UCSD-AML1 (cell line): Measurements from ENCODE around the gene CANX.
A peak's percentile ranks its signal among the peaks of the same experiment; 100 is the strongest.
"Not testable (repeated sequence)": the region's sequence is repeated elsewhere in the genome, so short reads cannot be mapped to it uniquely, and the experiment has no call there.

Experiments used
- DNase-seq: peaks from one replicate; lab custom pipeline; 2025; ENCODE audit not compliant: unreplicated experiment; lab: John Stamatoyannopoulos, UW

The CANX gene

GRCh38 chr5:179697993-179698934 is 503 bp upstream of the CANX start:
- peak; percentile 99 for DNase-seq

DNA sequence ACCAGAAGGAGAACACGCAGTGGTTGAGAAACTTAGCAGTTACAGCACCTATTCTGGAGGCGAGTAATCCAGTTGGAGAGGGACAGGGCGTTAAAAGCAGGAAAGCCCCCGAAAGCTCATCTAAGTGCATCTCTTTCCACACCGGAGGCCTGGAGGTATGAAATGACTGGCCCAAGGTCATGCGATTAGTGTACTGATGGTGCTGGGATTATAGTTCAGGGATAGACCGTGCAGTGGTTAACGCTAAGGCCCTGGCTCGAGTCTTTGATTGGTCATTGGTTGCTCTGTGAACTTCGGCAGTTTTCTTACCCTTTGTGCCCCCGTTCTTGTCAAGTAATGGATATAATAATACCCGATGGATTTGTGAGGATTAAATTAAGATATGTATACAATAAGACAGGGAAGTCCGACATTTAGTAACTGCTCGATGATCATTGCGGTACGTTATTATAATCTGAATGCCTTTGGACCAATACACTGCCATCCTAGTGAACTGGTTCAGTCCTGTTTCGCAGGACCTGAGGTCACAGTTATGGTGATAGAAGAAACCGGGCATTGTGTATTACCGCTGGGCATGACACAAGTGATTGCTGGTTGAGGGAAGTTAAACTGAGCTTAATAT is 960 bp downstream of the CANX start:
- DNase-seq = peak; percentile 21

GRCh38 chr5:179700401-179700918 is 1.7 kb downstream of the CANX start:
- no peak for DNase-seq

DNA sequence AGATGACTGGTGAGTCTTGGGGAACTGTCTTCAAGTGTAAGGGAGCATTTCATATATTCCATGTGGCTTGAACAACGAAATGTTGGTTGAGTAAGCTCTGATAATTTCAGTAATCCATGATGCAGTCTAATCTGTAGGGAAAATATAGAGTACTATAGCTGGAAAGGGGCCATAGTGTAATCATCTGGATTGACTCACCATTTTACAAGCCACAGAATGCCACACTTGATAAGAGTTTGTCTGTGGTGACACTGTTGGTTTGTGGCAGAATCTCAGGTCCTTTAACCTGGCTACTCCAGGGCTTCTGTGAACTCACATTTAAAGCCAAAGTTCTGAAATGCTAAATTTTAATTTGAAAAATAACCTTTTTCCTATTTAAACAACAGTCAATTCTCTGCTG is 17.5 kb downstream of the CANX start:
- DNase-seq = no peak

DNA sequence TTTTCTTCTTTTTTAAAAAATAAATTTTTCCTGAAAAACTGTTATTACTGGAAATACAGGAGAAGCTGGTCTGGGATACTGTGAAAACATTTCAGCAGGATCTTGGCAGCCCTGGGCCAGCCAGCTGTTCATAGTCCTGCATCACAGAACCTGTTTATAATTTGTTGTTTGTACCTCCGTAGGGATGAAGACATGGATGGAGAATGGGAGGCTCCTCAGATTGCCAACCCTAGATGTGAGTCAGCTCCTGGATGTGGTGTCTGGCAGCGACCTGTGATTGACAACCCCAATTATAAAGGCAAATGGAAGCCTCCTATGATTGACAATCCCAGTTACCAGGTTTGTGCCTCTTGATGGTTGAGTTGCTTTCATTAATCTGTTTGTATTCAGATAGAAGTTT is 21.5 kb downstream of the CANX start:
- DNase-seq = no peak

GRCh38 chr5:179724163-179724562 is 25.4 kb downstream of the CANX start:
- no peak for DNase-seq

DNA sequence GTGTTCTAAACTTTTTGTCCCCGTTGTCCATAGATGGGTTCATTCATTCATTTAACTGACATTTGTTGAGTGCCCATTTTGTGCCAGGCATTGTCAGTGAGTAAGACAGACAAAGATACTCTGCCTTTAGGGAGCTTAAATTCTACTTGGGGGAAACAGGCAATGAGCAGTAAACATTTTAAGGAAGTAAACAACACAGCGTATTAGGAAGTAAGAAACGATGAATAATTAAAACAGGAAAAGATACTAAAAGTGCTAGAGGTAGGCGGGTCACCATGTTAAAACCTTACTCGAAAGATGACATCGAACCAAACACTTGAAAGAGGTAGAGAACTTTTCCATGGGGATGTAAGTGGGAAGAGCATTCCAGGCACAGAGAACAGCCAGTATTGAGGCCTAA is 28.3 kb downstream of the CANX start:
- DNase-seq = no peak

- no peak for DNase-seq
Observed at GRCh38 chr5:179729303-179729702, 30.5 kb downstream of the CANX start.

GRCh38 chr5:179729727-179730126 is 31.0 kb downstream of the CANX start:
- no peak for DNase-seq

DNA sequence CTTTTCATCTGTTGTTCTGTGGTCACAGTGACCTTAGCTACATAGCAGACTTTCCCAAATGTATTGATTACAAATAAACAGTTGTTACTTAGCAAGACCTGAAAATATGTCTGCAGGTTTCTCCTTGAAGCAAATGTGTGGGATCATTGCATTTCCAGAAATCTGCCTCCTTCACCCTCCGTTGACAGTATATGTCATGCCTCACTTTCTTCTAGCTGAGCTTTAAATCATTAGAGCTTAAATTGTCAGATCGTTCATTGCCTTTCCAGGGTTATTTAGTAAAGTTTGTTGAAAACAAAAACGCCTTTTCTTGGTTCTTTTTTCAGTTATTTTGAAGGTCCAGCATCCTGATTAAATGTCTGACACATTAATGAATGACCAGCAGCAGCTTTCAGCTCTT is 31.6 kb downstream of the CANX start:
- no peak for DNase-seq

DNA sequence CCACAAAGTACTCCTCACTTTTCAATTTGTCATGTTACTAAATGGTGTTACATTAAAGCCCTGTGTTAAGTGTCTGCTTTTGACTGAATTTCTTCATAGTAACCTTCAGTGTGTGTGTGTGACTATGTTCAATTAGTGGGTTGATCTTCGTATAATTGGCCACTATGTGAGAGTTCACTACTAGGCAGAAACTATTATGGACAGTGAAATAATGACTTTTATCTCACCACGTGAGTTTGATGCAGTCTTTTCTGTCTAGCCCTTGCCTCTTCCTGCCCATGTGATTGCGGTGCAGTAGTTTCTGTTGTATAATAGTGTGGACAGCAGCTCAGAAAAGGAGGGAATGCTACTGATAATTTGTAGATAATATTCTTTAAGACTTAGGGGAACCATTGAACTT is 32.1 kb downstream of the CANX start:
- no peak for DNase-seq

GRCh38 chr5:179731791-179732411 is 33.1 kb downstream of the CANX start:
- DNase-seq = no peak

DNA sequence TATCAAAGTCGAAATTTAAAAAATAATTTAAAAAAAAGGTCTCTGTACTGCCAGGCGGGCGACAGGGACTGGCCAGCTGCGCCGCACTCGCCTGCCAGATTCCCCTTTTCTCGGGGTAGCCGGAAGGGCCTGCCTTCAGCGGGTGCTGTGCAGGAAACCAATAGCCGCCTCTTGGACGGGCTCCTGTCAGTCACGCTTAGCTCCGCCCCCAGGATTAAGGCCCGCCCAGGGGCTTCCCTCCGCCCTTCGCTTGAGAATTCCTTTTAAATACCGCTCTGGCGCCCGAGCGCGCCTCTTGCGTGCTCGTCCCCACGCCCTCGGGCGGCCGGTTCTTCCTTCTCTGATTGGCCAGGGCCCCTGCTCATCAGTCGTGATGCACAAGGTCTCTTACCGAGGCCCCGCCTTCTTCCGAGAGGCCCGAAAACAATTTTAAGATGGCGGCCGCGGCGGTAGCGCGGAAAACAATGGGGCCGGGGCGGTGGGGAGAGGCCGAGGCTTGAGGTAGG is 33.7 kb downstream of the CANX start, which contains the start of gene MAML1:
TSS of gene MAML1 (plus strand) at position 411 of the 506 bp plus-strand sequence. CDS start 291 bp downstream, outside the sequence.
- DNase-seq = peak; percentile 100

GRCh38 chr5:179732918-179733771 is 34.4 kb downstream of the CANX start:
- peak; percentile 44 for DNase-seq

DNA sequence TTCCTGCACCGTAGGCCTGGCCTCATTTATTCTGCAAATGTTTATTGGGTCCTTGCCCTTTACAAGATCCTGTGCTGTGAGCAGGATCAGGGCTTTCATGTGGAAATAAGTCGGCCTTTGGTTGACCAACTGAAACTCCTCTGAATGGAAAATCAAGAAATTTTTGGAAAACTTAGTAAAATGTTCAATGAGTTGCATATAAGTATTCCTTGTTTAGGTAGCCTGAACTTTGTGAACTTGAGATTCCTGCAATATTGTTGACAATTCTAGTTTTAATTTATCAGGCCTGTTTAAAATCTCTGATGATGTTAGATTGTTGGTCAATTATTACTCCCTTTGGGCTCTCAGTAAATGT is 35.0 kb downstream of the CANX start:
- DNase-seq = no peak

DNA sequence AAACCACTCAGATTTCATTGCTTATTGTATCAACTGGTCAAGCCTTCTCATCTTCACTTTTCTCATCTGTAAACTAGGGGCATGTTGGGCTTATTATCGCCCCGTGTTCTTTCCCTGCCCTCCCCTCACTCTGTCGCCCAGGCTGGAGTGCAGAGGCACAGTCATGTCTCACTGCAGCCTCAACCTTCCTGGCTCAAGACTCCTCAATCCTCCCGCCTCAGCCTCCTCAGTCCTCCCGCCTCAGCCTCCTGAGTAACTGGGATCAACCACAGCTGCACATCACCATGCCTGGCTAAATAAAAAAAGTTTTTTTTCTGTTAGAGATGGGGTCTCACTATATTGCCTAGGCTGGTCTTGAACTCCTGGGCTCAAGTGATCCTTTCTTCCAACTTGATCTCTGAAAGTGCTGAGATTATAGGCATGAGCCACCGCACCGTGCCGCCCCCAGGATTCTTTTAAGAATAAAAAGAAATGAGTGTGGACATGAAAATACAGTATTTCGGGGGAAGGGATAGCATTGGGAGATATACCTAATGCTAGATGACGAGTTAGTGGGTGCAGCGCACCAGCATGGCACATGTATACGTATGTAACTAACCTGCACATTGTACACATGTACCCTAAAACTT is 35.9 kb downstream of the CANX start:
- DNase-seq = no peak

GRCh38 chr5:179738742-179739141 is 40.0 kb downstream of the CANX start:
- no peak for DNase-seq

DNA sequence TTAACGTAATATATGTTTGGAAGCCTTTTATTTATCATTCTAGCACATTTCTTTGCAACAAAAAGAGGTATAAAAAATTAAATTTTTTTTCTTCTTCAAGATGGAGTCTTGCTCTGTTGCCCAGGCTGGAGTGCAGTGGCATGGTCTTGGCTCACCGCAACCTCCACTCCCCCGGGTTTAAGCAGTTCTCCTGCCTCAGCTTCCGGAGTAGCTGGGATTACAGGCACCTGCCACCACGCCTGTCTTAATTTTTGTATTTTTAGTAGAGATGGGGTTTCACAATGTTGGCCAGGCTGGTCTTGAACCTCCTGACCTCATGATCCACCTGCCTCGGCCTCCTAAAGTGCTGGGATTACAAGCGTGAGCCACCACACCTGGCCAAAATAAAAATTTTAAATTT is 45.3 kb downstream of the CANX start:
- DNase-seq = not testable (repeated sequence)

- no peak for DNase-seq
Observed at GRCh38 chr5:179746872-179747271, 48.1 kb downstream of the CANX start.

DNA sequence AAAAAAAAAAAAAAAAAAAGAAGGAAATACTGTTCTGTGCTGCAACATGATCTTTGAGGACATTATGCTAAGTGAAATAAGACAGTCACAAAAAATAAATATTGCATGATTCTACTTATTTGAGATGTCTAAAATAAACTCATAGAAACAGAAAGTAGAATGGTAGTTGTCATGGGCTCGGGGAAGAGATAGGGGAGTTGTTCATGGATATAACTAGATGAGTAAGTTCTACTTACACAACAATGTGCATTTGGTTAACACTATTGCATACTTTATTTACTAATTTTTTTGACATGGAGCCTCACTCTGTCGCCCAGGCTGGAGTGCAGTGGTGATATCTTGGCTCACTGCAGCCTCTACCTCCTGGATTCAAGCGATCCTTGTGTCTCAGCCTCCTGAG is 49.0 kb downstream of the CANX start:
- DNase-seq = no peak
